Suprapubic skin (tissue), 4 donors: ENCODE data around the gene SLITRK3.
A peak's percentile ranks its signal among the peaks of the same experiment; 100 is the strongest.

Source experiments
- EP300 ChIP-seq: sonication (generic); formaldehyde crosslinking; IDR thresholded peaks from one replicate; pipeline ENCODE4 v1.6.1; 2017; ENCODE audit warnings: antibody characterized with exemption
- POLR2A ChIP-seq, 2 donors: fragments of 450-650 bp; IDR thresholded peaks; one replicate each; pipeline ENCODE4 v1.6.1; 2017; ENCODE audit warnings: antibody characterized with exemption in 2 of 2, mild to moderate bottlenecking in 2 of 2, moderate library complexity in 2 of 2
- POLR2AphosphoS5 ChIP-seq, 3 donors: sonication (generic); formaldehyde crosslinking; IDR thresholded peaks; one replicate each; pipeline ENCODE4 v1.6.1; 2017; ENCODE audit warnings: antibody characterized with exemption in 3 of 3
- TF ChIP-seq, protein P1 (sequence below), 2 donors: fragments of 200-600 bp in 1 of 2; fragments of 450-650 bp in 1 of 2; sonication (generic) in 1 of 2; IDR thresholded peaks; one replicate each; pipeline ENCODE4 v1.5.1; 2016 to 2019; ENCODE audit warnings: antibody characterized with exemption in 2 of 2, mild to moderate bottlenecking in 1 of 2, moderate library complexity in 1 of 2

GRCh38 chr3:165185707-165186327 lies 10.4 kb downstream of the SLITRK3 start:
- TF ChIP-seq POLR2AphosphoS5 (IDR thresholded peaks at IDR 0.05), result no peak
- TF ChIP-seq, protein P1, sequence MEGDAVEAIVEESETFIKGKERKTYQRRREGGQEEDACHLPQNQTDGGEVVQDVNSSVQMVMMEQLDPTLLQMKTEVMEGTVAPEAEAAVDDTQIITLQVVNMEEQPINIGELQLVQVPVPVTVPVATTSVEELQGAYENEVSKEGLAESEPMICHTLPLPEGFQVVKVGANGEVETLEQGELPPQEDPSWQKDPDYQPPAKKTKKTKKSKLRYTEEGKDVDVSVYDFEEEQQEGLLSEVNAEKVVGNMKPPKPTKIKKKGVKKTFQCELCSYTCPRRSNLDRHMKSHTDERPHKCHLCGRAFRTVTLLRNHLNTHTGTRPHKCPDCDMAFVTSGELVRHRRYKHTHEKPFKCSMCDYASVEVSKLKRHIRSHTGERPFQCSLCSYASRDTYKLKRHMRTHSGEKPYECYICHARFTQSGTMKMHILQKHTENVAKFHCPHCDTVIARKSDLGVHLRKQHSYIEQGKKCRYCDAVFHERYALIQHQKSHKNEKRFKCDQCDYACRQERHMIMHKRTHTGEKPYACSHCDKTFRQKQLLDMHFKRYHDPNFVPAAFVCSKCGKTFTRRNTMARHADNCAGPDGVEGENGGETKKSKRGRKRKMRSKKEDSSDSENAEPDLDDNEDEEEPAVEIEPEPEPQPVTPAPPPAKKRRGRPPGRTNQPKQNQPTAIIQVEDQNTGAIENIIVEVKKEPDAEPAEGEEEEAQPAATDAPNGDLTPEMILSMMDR (IDR thresholded peaks at IDR 0.05), result peak; percentile 33 to 74
- TF ChIP-seq POLR2A (IDR thresholded peaks at IDR 0.05), result no peak
- no peak for TF ChIP-seq EP300
